ENCODE results near the gene RAB5B.
"Not testable (repeated sequence)": the region's sequence is repeated elsewhere in the genome, so short reads cannot be mapped to it uniquely, and the experiment has no call there.

The RAB5B gene

DNA sequence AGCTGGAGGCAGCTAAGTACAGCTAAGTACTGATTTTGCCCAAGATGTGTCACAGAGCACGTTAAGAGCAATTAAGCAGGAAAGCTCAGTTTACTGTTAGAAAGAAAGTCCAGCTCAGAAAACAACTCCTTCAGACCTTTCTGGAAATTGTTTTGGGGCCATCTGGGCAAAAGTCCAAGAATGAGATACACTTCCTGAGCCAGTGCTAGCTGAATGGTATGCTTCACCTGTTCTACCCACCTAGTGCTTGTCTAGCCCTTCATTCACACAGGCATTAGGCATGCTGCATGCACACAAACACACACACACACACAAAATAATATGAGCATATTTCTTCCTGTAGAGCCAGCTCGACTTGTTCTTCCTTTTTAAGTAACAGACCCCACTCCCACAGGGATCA lies 40.3 kb downstream of the RAB5B start:
- no peak for DNase-seq (ENCODE audit: low read depth in 2 of 2)

DNA sequence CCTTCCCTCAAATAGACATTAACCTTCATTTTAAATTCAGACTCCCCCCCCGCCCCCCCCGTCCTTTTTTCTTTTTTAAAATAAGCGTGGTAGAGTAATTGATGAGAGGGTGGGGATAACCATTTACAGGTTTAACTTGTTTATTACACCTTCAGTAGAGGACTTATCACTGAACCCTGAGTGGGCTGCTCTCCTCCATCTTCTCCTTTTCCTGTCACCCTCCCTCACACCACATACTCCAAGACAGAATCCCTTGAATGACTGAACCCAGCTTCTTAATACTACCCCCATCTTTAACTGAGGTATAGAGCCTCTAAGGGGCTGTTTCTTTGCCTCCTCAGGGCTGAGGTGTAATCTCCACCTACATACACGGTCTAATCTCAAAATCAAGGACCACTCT lies 43.3 kb downstream of the RAB5B start:
- DNase-seq (ENCODE audit: low read depth in 2 of 2), result no peak

GRCh38 chr12:56018356-56018755 lies 44.5 kb downstream of the RAB5B start:
- no peak for DNase-seq (ENCODE audit: low read depth in 2 of 2)

- DNase-seq (ENCODE audit: low read depth in 2 of 2), result no peak
These were observed 46.7 kb downstream of the RAB5B start, which contains the start of gene IKZF4 for GRCh38 chr12:56020423-56021184. IKZF4 (plus strand) TSS chr12:56021043; CDS start chr12:56021494, 451 bp downstream.

DNA sequence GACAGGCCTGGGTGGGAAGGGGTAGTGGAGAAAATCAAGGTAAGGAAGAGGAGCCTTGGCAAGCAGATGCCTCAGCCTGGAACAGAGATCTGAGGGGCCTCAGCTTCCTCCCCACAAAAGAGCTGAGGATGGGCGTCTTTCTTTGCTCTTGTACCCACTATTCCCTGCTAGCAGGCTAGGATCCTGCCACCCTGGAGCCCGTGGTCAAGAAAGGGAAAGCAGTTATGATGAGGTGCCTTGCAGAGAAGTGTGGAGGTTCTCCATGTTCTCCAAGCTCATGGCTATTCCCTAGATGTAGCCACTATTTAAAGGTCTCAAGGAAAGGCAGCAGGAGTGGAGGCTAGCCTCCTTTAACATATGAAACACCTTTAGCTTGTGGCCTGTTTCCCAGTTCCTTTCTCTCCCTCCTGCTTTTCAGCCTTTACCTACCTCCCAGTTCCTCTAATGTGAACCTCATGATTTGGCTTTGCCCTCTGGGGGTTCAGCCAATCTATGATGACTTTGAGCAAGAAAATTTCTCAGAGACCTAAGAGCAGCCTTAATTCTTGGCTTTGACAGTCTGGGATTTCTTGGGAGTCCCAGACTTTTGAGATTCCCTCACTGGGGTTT lies 48.1 kb downstream of the RAB5B start:
- DNase-seq (ENCODE audit: low read depth in 2 of 2), result no peak

DNA sequence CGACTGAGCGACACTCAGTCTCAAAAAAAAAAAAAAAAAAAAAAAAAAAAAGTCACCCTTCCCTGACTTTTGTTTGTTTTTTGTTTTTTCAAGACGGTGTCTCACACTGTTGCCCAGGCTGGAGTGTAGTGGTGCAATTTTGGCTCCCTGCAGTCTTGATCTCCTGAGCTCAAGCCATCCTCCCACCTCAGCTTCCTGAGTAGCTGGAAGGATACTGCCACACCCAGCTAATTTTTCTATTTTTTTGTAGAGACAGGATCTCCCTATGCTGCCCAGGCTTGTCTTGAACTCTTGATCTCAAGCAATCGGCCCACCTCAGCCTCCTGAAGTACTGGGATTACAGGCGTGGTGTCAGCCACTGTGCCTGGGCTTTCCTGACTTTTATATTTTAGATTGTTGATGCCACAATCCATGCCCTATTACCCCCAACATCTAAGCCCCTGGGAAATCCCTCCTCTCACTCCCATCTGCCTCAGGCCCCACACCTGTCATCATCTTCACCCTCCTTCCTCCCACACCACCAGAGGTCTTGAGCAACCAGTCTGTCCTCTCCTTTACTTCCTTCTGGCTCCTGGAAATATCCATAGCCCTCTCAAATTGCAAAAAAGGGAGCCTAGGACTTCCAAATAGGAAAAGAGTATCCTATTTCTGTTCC lies 54.8 kb downstream of the RAB5B start:
- DNase-seq (ENCODE audit: low read depth in 2 of 2), result no peak

DNA sequence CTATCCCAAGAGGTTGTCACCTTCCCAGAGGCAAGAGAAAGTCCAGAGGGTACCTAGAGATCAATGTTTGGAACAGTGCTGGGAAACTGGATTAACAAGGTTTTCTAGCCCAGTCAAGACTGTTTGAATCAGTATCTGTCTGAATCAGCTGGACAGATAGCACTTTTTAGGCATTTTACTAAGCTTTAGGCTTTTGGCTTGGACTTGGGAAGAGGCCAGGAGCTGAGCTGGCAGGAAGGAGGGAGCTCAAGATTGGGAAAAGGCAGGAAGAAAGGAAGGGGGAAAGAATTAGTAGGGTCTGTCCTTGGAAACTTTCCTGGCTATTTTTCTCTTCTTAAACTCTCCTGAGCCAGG lies 55.3 kb downstream of the RAB5B start:
- DNase-seq (ENCODE audit: low read depth in 2 of 2), result no peak

DNA sequence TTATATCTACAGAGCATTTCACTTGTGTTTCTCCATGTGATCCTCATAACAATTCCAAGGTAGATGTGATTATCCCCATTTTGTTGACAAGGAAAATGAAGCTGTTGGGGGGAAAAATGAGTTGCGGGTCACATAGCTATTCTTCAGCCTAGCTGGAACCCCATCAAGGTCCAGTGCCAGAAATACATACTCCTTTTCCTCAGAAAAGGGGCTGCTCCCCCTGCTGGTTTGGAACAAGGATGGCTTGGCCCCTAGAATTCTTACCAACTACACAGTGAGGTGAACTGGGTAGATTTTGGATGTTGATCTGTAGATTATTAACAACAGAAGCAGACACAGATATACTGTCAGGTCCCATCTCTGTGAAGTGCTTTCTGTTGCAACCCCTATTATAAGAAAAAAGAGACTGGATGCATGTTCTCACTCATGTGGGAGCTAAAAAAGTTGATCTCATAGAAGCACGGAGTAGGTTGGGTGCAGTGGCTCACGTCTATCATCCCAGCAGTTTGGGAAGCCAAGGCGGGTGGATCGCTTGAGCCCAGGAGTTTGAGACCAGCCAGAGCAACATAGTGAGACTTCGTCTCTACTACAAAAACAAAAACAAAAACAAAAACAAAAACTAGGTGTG lies 55.9 kb downstream of the RAB5B start:
- DNase-seq (ENCODE audit: low read depth in 2 of 2), result peak in 1 of 2 experiments; percentile 32

- no peak for DNase-seq (ENCODE audit: low read depth in 2 of 2)
These were observed 58.1 kb downstream of the RAB5B start for GRCh38 chr12:56031987-56032386.

GRCh38 chr12:56034586-56035332 lies 60.9 kb downstream of the RAB5B start:
- no peak for DNase-seq (ENCODE audit: low read depth in 2 of 2)

GRCh38 chr12:56037161-56037560 lies 63.3 kb downstream of the RAB5B start:
- DNase-seq (ENCODE audit: low read depth in 2 of 2), result no peak

DNA sequence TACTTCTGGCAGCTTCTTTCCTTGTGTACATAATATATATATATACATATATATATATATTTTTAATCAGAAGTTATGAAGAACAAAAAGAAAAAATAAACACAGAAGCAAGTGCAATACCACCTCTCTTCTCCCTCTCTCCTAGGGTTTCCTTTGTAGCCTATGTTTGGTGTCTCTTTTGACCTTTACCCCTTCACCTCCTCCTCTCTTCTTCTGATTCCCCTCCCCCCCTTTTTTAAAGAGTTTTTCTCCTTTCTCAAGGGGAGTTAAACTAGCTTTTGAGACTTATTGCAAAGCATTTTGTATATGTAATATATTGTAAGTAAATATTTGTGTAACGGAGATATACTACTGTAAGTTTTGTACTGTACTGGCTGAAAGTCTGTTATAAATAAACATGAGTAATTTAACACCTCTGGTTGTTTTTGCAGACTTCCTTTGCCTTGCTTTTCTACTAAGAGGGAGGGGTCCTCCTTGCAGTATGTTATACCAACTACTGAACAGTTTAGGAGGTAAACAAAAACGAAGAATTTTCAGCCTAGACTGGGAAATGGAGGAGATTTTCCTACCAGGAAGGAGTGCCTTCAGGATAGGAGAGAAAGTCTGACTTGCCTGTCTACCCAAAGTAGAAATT lies 64.3 kb downstream of the RAB5B start:
- DNase-seq (ENCODE audit: low read depth in 2 of 2), result no peak

DNA sequence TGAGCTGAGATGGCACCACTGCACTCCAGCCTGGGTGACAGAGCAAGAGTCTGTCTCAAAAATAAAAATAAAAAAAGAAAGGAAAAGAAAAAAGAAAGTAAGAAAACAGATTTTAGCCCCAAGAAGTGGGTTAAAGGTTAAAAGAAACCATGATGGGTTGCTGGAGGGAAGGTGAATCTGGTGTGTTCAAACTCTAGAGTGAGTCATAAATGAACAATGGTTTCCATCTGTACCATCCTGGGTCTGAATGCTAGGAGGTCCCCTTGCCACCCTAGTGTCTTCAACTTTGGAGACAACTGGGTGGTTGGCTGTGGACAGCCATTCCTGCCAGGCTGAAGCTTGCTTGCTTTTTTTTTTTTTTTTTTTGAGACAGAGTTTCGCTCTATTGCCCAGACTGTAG lies 66.3 kb downstream of the RAB5B start:
- no peak for DNase-seq (ENCODE audit: low read depth in 2 of 2)

GRCh38 chr12:56040963-56041551 lies 67.2 kb downstream of the RAB5B start:
- DNase-seq (ENCODE audit: low read depth in 2 of 2), result no peak

DNA sequence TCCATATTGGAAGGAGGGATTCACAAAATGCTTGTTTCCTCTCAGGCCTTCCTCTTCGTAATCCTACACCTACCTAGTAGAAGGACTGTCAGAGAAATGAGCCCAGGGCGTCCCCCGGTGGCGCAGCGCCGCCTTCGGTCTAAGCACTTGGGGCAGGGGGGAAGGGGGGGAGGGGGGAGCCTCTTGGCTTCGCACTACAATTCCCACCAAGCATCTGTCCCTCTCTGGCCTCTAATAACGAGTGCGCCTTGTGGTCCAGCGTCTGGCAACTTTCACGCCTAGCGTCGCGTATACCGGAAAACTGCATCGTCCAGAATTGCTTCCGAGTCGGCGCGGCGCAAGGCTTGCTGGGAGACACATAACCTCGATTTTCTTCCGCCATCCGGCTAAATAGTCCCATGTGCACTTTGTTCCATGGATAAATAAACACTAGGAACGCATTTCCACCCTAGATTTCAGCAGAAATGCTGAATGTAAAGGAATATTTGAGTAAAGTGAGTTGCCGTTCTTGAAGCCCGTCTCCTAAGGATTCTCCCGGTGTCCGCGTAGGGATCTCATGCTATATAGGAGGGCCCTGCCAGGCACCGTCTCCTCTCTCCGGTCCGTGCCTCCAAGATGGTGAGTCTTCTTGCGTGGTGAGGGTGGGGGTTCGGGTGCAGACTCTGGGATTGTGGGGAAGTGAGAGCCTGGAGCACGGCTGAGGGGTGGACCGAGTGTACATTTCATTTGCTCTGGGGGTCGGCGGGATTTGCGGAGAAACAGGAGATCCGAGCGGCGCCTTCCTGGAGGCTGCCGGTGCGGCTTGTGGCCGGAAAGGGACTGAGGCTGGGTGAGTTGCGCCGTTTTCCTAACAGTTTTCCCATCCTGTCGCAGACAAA lies 67.9 kb downstream of the RAB5B start, which contains the start of gene RPS26:
Gene RPS26 (plus strand): TSS at position 367 of the 878 bp plus-strand sequence. CDS start 249 bp downstream, at position 616.
- DNase-seq (ENCODE audit: low read depth in 2 of 2), result peak; percentile 99 to 100

- not testable (repeated sequence) for DNase-seq (ENCODE audit: low read depth in 2 of 2)
These were observed 68.5 kb downstream of the RAB5B start for GRCh38 chr12:56042430-56042813.

DNA sequence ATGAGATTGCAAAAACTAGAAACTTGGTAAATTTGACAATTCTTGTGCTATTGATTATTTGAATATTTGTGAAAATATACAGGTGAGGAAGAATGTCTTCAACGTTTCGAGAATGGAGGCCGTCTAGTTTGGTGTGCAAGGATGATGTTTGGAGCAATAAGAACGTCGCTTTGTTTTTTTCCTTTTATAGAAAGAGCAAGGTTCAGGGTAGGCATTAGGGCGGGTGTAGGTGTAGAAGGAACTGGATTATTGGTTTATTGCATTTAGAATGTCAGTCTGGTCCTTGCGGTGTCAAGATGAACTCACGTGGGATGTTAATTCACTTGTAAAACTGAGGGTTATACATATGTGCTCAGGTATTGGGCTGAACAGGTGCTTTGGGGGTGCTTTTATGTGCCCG lies 69.0 kb downstream of the RAB5B start:
- no peak for DNase-seq (ENCODE audit: low read depth in 2 of 2)
